GM12801 (cell line): ENCODE results near the gene LRRC59.

Source experiments
- CTCF ChIP-seq: IDR thresholded peaks from one replicate; pipeline ENCODE4 v1.5.1; 2011; ENCODE audit warnings: control low read depth; ENCODE audit not compliant: insufficient read length; ENCODE audit errors: extremely low read depth

The LRRC59 gene

GRCh38 chr17:50397919-50398285 lies 579 bp upstream of the LRRC59 start:
- no peak for TF ChIP-seq CTCF

GRCh38 chr17:50396261-50397110 lies 837 bp downstream of the LRRC59 start:
- no peak for TF ChIP-seq CTCF

GRCh38 chr17:50394711-50395110 lies 2.6 kb downstream of the LRRC59 start:
- no peak for TF ChIP-seq CTCF

- no peak for TF ChIP-seq CTCF
Observed at GRCh38 chr17:50393700-50394099, 3.6 kb downstream of the LRRC59 start.

GRCh38 chr17:50392621-50393020 lies 4.7 kb downstream of the LRRC59 start:
- no peak for TF ChIP-seq CTCF

GRCh38 chr17:50389534-50389933 lies 7.8 kb downstream of the LRRC59 start:
- no peak for TF ChIP-seq CTCF

- no peak for TF ChIP-seq CTCF
Observed at GRCh38 chr17:50388728-50389127, 8.6 kb downstream of the LRRC59 start.
